ENCODE measurements around the gene MAPK14. TPM values are rescaled to one million over a fixed set of nuclear protein-coding genes. Genes with fewer than 3 reads are reported as not detected.

MAPK14 gene
- polyA plus RNA-seq, 2 of the 4 experiments (the other 2 are of a cell fraction): 19.4 to 36.7 TPM

DNA sequence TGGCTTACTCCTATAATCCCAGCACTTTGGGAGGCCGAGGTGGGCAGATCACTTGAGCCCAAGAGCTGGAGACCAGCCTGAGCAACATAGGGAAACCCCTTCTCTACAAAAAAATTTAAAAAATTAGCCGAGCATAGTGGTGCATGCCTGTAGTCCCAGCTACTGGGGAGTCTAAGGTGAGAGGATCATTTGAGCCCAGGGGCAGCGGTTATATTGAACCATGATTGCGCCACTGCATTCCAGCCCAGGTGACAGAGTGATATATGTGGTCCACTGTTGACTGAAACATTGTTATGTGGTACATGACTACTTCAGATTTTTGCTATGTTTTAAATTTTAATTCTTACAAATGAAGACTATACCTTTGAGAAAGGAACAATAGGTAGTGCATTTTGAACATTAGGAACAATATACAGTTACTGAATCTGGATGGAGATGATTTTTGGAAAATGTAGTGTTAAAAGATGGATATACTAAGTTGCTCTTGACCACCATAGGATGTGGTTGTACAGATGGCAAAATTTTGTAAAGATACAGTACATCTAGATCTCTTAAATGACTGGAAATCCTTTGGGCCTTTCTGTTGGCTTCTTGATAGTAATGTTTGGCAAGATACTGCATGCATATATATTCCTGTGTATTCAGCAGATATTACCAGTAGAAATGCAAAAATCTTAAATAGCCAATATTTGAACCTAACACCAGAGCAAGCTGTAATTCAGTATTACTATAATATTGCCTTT lies 35.9 kb downstream of the MAPK14 start:
- ATAC-seq (no peak), FAIRE-seq (no peak), DNase-seq (ENCODE audit: low read depth in 1 of 2, low spot score in 1 of 2) (no peak)
- WGBS (ENCODE audit: missing lambda C conversion rate): 95% methylated on average over 4 of the region's 4 CpGs
- TF ChIP-seq, protein P1, sequence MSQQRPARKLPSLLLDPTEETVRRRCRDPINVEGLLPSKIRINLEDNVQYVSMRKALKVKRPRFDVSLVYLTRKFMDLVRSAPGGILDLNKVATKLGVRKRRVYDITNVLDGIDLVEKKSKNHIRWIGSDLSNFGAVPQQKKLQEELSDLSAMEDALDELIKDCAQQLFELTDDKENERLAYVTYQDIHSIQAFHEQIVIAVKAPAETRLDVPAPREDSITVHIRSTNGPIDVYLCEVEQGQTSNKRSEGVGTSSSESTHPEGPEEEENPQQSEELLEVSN (IDR thresholded peaks at IDR 0.05; ENCODE audit: borderline replicate concordance, low read depth): no peak
- TF ChIP-seq MAFK (IDR thresholded peaks at IDR 0.05; ENCODE audit: partially characterized antibody) (no peak), TP53 (CRISPR knock-in tag; IDR thresholded peaks at IDR 0.05) (no peak), KDM1A (IDR thresholded peaks at IDR 0.05; ENCODE audit: low read depth) (no peak), ZNF302 (CRISPR knock-in tag; IDR thresholded peaks at IDR 0.05) (no peak), NR3C1 (IDR thresholded peaks at IDR 0.05) (no peak), POLR2A (IDR thresholded peaks at IDR 0.05; ENCODE audit: low read length) (no peak), HOXB13 (CRISPR knock-in tag; IDR thresholded peaks at IDR 0.05; ENCODE audit: low read depth) (no peak), EHF (CRISPR knock-in tag; IDR thresholded peaks at IDR 0.05) (no peak), CTCF (IDR thresholded peaks at IDR 0.05) (no peak), FOXS1 (CRISPR knock-in tag; IDR thresholded peaks at IDR 0.05) (no peak), NFE2L2 (conservative IDR thresholded peaks at IDR 0.05; ENCODE audit: low read length) (no peak), RARB (CRISPR knock-in tag; IDR thresholded peaks at IDR 0.05) (no peak), CHD4 (IDR thresholded peaks at IDR 0.05; ENCODE audit: borderline replicate concordance) (no peak), JUN (IDR thresholded peaks at IDR 0.05) (no peak), ZFP36 (IDR thresholded peaks at IDR 0.05; ENCODE audit: borderline replicate concordance, partially characterized antibody) (no peak), BHLHE40 (IDR thresholded peaks at IDR 0.05; ENCODE audit: low read depth, low read length) (no peak), HES2 (IDR thresholded peaks at IDR 0.05) (no peak)
- TF ChIP-seq, protein P2, sequence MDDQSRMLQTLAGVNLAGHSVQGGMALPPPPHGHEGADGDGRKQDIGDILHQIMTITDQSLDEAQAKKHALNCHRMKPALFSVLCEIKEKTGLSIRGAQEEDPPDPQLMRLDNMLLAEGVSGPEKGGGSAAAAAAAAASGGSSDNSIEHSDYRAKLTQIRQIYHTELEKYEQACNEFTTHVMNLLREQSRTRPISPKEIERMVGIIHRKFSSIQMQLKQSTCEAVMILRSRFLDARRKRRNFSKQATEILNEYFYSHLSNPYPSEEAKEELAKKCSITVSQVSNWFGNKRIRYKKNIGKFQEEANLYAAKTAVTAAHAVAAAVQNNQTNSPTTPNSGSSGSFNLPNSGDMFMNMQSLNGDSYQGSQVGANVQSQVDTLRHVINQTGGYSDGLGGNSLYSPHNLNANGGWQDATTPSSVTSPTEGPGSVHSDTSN (IDR thresholded peaks at IDR 0.05): no peak
- TF ChIP-seq, protein P3, sequence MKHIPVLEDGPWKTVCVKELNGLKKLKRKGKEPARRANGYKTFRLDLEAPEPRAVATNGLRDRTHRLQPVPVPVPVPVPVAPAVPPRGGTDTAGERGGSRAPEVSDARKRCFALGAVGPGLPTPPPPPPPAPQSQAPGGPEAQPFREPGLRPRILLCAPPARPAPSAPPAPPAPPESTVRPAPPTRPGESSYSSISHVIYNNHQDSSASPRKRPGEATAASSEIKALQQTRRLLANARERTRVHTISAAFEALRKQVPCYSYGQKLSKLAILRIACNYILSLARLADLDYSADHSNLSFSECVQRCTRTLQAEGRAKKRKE (CRISPR knock-in tag; IDR thresholded peaks at IDR 0.05; ENCODE audit: low read depth): no peak
- Histone ChIP-seq H3K4me3 (no peak overlapping the region), H3K27ac (no peak overlapping the region), H3K9me3 (no peaks in the 10 kb centered on the region), H3K4me1 (peaks cover 38% of the 10 kb centered on the region), H3K4me2 (no peak overlapping the region)
- POLR2A ChIA-PET: no interaction called here
- CTCF ChIA-PET: interaction anchor here (0.6 to 2.4 kb wide), 2 partner anchors 31 to 643 kb away, joined by 3 to 7 read pairs; no protein-coding TSS in a partner anchor

DNA sequence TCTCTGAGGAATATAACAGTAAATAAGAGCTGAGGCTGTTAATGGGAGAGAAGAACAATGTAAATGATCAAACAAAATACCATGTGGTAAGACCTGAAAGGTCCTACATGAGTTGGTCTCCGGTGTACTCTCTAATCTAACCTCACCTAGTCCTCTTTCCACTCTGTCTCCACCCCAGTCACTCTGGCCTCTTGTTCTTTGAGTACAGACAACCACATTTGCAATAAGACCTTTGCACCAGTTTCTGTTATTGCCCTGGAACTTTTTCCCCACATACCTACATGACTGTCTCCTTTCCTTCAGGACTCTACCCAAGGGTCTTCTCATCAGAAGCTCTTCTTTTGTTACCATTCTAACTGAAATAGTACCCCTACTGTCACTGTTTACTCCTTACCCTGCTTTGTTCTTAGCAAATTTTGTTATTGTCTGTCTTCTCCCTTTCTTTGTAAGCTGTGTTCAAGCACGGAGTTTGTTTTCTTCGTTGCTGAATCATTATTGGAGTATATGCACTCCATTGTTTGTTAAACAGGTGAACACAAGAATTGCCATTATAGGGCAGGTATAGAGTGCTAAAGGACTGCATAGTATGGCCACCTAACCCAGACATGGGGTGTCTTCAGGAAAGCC lies 37.3 kb downstream of the MAPK14 start:
- WGBS (ENCODE audit: missing lambda C conversion rate): 92% methylated on average over 3 of the region's 3 CpGs
- H3K27ac ChIP-seq: peak overlapping the region in 1 of 2 experiments; percentile 36; a peak in 1 of 6 replicates

More for the DNA sequence above, 37.3 kb downstream of the MAPK14 start:
- ChIA-PET CTCF (interaction anchor here (2.4 kb wide), 1 partner anchor 30 kb away, joined by 7 read pairs; no protein-coding TSS in a partner anchor), POLR2A (no interaction called here)
- no peak for FAIRE-seq
- Histone ChIP-seq H3K4me2 (peak overlapping the region; percentile 70), H3K9me3 (no peaks in the 10 kb centered on the region), H3K4me1 (peaks cover 39% of the 10 kb centered on the region), H3K4me3 (no peak overlapping the region)
- no peak for DNase-seq (ENCODE audit: low read depth in 1 of 2, low spot score in 1 of 2)
- TF ChIP-seq TFCP2L1 (CRISPR knock-in tag; IDR thresholded peaks at IDR 0.05) (no peak), FOSL2 (IDR thresholded peaks at IDR 0.05) (no peak), FOSL2 (CRISPR knock-in tag; IDR thresholded peaks at IDR 0.05) (no peak), SMC3 (IDR thresholded peaks at IDR 0.05) (no peak), SREBF2 (IDR thresholded peaks at IDR 0.05) (no peak), CHD4 (IDR thresholded peaks at IDR 0.05; ENCODE audit: borderline replicate concordance) (no peak), POLR2A (IDR thresholded peaks at IDR 0.05; ENCODE audit: low read length) (no peak), HEYL (CRISPR knock-in tag; IDR thresholded peaks at IDR 0.05) (no peak), RFX5 (IDR thresholded peaks at IDR 0.05) (no peak), EHMT2 (IDR thresholded peaks at IDR 0.05; ENCODE audit: low read depth) (no peak), JUNB (IDR thresholded peaks at IDR 0.05) (no peak), CBX2 (IDR thresholded peaks at IDR 0.05; ENCODE audit: borderline replicate concordance, low read depth) (no peak), TP53 (CRISPR knock-in tag; IDR thresholded peaks at IDR 0.05) (no peak)
- TF ChIP-seq, protein P4, sequence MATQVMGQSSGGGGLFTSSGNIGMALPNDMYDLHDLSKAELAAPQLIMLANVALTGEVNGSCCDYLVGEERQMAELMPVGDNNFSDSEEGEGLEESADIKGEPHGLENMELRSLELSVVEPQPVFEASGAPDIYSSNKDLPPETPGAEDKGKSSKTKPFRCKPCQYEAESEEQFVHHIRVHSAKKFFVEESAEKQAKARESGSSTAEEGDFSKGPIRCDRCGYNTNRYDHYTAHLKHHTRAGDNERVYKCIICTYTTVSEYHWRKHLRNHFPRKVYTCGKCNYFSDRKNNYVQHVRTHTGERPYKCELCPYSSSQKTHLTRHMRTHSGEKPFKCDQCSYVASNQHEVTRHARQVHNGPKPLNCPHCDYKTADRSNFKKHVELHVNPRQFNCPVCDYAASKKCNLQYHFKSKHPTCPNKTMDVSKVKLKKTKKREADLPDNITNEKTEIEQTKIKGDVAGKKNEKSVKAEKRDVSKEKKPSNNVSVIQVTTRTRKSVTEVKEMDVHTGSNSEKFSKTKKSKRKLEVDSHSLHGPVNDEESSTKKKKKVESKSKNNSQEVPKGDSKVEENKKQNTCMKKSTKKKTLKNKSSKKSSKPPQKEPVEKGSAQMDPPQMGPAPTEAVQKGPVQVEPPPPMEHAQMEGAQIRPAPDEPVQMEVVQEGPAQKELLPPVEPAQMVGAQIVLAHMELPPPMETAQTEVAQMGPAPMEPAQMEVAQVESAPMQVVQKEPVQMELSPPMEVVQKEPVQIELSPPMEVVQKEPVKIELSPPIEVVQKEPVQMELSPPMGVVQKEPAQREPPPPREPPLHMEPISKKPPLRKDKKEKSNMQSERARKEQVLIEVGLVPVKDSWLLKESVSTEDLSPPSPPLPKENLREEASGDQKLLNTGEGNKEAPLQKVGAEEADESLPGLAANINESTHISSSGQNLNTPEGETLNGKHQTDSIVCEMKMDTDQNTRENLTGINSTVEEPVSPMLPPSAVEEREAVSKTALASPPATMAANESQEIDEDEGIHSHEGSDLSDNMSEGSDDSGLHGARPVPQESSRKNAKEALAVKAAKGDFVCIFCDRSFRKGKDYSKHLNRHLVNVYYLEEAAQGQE (IDR thresholded peaks at IDR 0.05): no peak
- ATAC-seq: no peak
